ENCODE data around the gene PHF24.
"Not testable (repeated sequence)": the region's sequence is repeated elsewhere in the genome, so short reads cannot be mapped to it uniquely, and the experiment has no call there.

DNA sequence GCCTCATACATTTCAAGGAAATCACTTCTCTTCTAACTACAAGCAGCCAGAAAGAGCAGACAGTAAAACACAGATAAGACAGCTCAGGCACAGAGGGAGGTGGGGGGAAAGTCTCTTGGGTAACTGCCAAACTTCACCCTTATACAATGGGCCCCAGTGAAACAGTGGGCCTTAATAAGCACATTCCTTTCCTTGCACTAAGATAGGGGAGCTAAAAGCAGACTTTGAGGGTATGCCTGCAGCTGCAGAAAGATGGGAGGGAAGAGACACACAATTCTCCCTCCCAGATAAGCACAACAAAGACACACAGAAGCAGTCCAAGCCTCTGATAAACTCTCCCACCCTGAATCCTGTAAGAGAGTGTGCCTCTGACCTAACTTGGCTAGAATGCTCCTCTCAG, 18.1 kb upstream of the PHF24 start:
- TF ChIP-seq, protein P1, sequence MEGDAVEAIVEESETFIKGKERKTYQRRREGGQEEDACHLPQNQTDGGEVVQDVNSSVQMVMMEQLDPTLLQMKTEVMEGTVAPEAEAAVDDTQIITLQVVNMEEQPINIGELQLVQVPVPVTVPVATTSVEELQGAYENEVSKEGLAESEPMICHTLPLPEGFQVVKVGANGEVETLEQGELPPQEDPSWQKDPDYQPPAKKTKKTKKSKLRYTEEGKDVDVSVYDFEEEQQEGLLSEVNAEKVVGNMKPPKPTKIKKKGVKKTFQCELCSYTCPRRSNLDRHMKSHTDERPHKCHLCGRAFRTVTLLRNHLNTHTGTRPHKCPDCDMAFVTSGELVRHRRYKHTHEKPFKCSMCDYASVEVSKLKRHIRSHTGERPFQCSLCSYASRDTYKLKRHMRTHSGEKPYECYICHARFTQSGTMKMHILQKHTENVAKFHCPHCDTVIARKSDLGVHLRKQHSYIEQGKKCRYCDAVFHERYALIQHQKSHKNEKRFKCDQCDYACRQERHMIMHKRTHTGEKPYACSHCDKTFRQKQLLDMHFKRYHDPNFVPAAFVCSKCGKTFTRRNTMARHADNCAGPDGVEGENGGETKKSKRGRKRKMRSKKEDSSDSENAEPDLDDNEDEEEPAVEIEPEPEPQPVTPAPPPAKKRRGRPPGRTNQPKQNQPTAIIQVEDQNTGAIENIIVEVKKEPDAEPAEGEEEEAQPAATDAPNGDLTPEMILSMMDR (IDR thresholded peaks at IDR 0.05): not testable (repeated sequence)
- TF ChIP-seq POLR2A (IDR thresholded peaks at IDR 0.05): not testable (repeated sequence)
